Measurements from ENCODE around the gene TEKT5.

DNA sequence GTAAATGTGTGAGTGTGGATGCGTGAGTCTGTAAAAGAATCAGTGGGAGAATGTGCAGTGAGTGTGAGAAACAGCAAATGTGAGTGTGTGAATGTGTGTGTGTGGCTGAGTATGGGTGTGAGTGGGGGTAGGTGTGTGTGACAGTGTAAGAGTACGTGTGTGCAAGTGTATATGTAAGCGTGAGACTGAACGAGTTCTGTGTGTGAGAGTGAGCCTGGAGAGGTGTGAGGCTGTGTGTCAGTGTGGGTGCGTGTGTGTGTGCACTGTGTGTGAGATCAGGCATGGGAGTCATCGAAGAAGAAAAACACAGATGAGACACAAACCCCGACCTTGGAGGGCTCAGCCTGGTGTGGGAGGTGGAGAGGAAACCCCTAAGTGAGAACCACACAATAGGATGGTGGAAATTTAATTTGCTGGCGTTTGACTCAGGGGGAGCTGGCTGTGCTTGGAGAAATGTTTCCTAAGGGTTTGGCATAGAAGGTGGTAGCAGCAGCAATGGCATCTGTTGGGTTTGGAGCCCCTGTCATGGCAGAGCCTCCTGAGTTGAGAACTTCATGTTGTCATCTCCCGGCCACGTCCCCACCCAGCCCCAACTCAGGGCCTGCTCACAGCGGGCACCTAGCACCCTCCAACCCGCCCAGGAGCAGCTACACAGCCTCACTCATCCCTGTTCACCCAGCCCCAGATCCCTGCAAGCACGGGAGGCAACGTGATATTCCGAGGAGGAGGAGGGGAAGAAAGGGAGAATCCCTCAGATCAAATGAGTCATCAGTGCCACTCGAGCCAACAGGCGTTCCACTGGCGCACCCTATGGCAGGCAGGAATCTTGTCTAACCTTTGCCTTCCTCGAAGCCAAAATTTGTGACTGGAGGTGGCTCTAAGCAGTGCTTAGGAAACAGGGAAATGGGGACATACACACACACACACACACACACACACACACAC, 34.6 kb upstream of the TEKT5 start:
- TF ChIP-seq, protein P1, sequence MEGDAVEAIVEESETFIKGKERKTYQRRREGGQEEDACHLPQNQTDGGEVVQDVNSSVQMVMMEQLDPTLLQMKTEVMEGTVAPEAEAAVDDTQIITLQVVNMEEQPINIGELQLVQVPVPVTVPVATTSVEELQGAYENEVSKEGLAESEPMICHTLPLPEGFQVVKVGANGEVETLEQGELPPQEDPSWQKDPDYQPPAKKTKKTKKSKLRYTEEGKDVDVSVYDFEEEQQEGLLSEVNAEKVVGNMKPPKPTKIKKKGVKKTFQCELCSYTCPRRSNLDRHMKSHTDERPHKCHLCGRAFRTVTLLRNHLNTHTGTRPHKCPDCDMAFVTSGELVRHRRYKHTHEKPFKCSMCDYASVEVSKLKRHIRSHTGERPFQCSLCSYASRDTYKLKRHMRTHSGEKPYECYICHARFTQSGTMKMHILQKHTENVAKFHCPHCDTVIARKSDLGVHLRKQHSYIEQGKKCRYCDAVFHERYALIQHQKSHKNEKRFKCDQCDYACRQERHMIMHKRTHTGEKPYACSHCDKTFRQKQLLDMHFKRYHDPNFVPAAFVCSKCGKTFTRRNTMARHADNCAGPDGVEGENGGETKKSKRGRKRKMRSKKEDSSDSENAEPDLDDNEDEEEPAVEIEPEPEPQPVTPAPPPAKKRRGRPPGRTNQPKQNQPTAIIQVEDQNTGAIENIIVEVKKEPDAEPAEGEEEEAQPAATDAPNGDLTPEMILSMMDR (IDR thresholded peaks at IDR 0.05; ENCODE audit: insufficient read depth, low read length): no peak
- TF ChIP-seq POLR2AphosphoS5 (IDR thresholded peaks at IDR 0.05; ENCODE audit: low read depth) (no peak), REST (IDR thresholded peaks at IDR 0.05; ENCODE audit: insufficient replicate concordance, low read depth) (no peak), GABPA (IDR thresholded peaks at IDR 0.05; ENCODE audit: low read depth) (no peak), SPI1 (IDR thresholded peaks at IDR 0.05; ENCODE audit: borderline replicate concordance, low read depth) (no peak)
